Measurements from ENCODE around the gene BNC1. TPM values are rescaled to one million over a fixed set of nuclear protein-coding genes. Genes with fewer than 3 reads are reported as not detected.

Gene BNC1
- total RNA-seq, 1 donor from 2014 or later: 21.3 TPM

DNA sequence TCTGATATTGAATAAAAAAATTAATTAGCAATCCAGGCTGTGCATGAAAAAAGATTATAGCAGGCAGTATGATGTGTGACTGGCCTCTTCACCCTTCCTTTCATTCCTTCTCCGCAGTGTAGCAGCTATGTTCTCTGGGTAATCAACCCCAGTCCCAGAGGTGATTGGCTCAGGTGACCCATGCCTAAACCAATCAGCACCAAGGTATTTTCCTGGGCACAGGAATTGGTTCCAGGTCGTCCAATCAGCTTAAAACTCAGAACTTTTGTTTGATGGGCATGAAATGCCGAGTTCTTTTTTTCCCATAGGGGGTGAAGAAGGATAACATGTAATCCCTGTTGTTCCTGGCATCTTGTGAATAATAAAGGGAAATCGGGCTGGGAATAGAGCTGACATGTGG is 5.8 kb upstream of the BNC1 start:
- no peaks in the 10 kb centered on the region for H3K36me3 ChIP-seq (ENCODE audit: control insufficient read depth, insufficient read depth, low read length)

GRCh38 chr15:83289160-83289559 is 4.7 kb upstream of the BNC1 start:
- H3K36me3 ChIP-seq (ENCODE audit: control insufficient read depth, insufficient read depth, low read length): no peaks in the 10 kb centered on the region
- no peak for TF ChIP-seq CTCF (IDR thresholded peaks at IDR 0.05; ENCODE audit: insufficient read depth, low read length, poor library complexity, severe bottlenecking)
- DNase-seq (ENCODE audit: low read depth): no peak
- H3K27me3 ChIP-seq (ENCODE audit: control insufficient read depth, insufficient read depth, low read length): no peaks in the 10 kb centered on the region
- H3K4me3 ChIP-seq (ENCODE audit: low read depth, low read length): no peak overlapping the region

More for the DNA sequence above, 5.8 kb upstream of the BNC1 start:
- Histone ChIP-seq H3K27me3 (ENCODE audit: control insufficient read depth, insufficient read depth, low read length) (no peaks in the 10 kb centered on the region), H3K4me3 (ENCODE audit: low read depth, low read length) (no peak overlapping the region)
- no peak for TF ChIP-seq CTCF (IDR thresholded peaks at IDR 0.05; ENCODE audit: insufficient read depth, low read length, poor library complexity, severe bottlenecking)
- DNase-seq (ENCODE audit: low read depth): no peak

- no peak overlapping the region for H3K4me3 ChIP-seq (ENCODE audit: low read depth, low read length)
- H3K36me3 ChIP-seq (ENCODE audit: control insufficient read depth, insufficient read depth, low read length): no peaks in the 10 kb centered on the region
- DNase-seq (ENCODE audit: low read depth): no peak
- no peak for TF ChIP-seq CTCF (IDR thresholded peaks at IDR 0.05; ENCODE audit: insufficient read depth, low read length, poor library complexity, severe bottlenecking)
- H3K27me3 ChIP-seq (ENCODE audit: control insufficient read depth, insufficient read depth, low read length): no peaks in the 10 kb centered on the region
Measured at GRCh38 chr15:83288381-83288801, 3.9 kb upstream of the BNC1 start.

DNA sequence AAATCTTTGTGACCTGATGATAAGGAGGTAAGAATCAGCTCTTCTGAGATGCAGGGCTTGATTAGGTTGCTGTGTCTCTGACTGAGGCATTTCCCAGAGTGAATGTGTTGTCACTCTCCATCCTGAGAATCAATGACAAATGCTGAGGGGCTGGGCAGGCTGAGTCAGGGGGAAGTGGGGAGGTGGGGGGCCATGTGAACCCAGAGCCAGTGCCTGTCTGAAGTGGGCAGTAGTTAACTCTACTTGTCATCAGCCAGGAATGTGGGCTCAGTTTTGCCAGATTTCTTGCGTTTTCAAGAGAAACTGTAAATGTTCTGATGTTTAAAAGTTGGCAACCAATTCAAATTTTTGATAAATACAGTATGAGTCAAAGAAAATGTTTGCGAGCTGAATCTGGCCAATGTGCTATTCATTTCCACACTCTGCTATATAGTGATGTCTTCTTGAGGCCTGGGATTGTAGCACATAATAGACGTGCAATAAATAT is 3.1 kb upstream of the BNC1 start:
- no peak overlapping the region for H3K4me3 ChIP-seq (ENCODE audit: low read depth, low read length)
- TF ChIP-seq CTCF (IDR thresholded peaks at IDR 0.05; ENCODE audit: insufficient read depth, low read length, poor library complexity, severe bottlenecking): no peak
- H3K36me3 ChIP-seq (ENCODE audit: control insufficient read depth, insufficient read depth, low read length): no peaks in the 10 kb centered on the region
- H3K27me3 ChIP-seq (ENCODE audit: control insufficient read depth, insufficient read depth, low read length): no peaks in the 10 kb centered on the region
- DNase-seq (ENCODE audit: low read depth): peak; percentile 89

GRCh38 chr15:83285979-83286553 is 1.6 kb upstream of the BNC1 start:
- no peaks in the 10 kb centered on the region for H3K27me3 ChIP-seq (ENCODE audit: control insufficient read depth, insufficient read depth, low read length)
- H3K4me3 ChIP-seq (ENCODE audit: low read depth, low read length): no peak overlapping the region
- peak; percentile 82 for DNase-seq (ENCODE audit: low read depth)
- no peaks in the 10 kb centered on the region for H3K36me3 ChIP-seq (ENCODE audit: control insufficient read depth, insufficient read depth, low read length)
- TF ChIP-seq CTCF (IDR thresholded peaks at IDR 0.05; ENCODE audit: insufficient read depth, low read length, poor library complexity, severe bottlenecking): no peak
